Thyroid gland (tissue), 4 donors: Measurements from ENCODE around the gene OTOG.

Experiments
- POLR2A ChIP-seq, 2 donors: fragments of 450-650 bp; IDR thresholded peaks; one replicate each; pipeline ENCODE4 v1.6.1; 2017; ENCODE audit warnings: antibody characterized with exemption in 2 of 2, mild to moderate bottlenecking in 2 of 2, moderate library complexity in 1 of 2
- TF ChIP-seq, protein P1 (sequence below), 6 experiments: fragments of 200-600 bp in 3 of 6; fragments of 450-650 bp in 3 of 6; sonication (generic) in 3 of 6; IDR thresholded peaks; one replicate each; pipeline ENCODE4 v1.5.1; 2016 to 2019; ENCODE audit warnings: antibody characterized with exemption in 6 of 6, mild to moderate bottlenecking in 2 of 6, inconsistent platforms in 1 of 6, moderate library complexity in 1 of 6

GRCh38 chr11:17651061-17651460, 104.0 kb downstream of the OTOG start:
- TF ChIP-seq, protein P1, sequence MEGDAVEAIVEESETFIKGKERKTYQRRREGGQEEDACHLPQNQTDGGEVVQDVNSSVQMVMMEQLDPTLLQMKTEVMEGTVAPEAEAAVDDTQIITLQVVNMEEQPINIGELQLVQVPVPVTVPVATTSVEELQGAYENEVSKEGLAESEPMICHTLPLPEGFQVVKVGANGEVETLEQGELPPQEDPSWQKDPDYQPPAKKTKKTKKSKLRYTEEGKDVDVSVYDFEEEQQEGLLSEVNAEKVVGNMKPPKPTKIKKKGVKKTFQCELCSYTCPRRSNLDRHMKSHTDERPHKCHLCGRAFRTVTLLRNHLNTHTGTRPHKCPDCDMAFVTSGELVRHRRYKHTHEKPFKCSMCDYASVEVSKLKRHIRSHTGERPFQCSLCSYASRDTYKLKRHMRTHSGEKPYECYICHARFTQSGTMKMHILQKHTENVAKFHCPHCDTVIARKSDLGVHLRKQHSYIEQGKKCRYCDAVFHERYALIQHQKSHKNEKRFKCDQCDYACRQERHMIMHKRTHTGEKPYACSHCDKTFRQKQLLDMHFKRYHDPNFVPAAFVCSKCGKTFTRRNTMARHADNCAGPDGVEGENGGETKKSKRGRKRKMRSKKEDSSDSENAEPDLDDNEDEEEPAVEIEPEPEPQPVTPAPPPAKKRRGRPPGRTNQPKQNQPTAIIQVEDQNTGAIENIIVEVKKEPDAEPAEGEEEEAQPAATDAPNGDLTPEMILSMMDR (IDR thresholded peaks at IDR 0.05) = no peak
- TF ChIP-seq POLR2A (IDR thresholded peaks at IDR 0.05) = no peak
